ENCODE measurements around the gene CIB4. TPM values are rescaled to one million over a fixed set of nuclear protein-coding genes. Genes with fewer than 3 reads are reported as not detected.

Gene CIB4
- total RNA-seq: under 1 TPM in 2 of 4 donors, not detected in 2; 0.45 to 0.94 TPM

DNA sequence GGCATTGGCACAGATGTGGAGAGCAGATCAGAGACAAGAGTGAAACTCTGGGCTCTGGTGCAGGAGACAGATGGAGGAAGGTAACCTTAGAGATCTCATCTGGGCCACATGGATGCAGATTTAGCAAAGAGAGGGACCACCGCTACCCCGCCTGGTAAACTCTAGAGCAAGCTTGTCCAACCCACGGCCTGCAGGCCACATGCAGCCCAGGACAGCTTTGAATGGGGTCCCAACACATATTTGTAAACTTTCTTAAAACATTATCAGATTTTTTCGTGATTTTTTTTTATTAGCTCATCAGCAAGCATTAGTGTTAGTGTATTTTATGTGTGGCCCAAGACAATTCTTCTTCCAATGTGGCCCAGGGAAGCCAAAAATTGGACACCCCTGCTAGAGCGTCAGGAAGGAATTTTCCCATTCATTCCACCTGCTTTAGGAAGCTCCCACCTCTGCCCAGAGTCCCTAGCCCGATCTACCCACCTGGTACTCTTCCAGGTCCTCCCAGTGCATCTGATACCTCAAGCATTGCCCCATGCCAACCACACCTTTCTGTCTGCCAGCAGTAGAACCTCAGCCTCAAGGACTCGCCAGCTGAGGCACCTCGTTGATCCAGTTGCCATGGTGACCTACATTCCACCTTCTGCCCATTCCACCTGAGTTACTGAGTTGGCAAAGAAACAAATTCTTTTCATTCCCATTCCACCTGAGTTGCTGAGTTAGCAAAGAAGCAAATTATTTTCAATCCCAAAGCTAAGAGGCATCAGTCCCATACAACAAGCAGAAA lies at the start of gene CIB4:
CIB4 (minus strand) TSS at position 586 of the 784 bp plus-strand sequence; CDS start at position 534, 52 bp downstream.
- Histone ChIP-seq H3K27me3 (no peaks in the 10 kb centered on the region), H3K9me3 (no peaks in the 10 kb centered on the region), H3K27ac (peak within 1 kb of the TSS; percentile 74 to 91 (median 83)), H3K36me3 (no peaks in the 10 kb centered on the region), H3K4me1 (peaks cover 46 to 57% of the 10 kb centered on the region in 2 donors), H3K4me3 (replicated peaks in 1 of 3) (no peak within 1 kb of the TSS)
- DNase-seq: peak; percentile 95 to 96
- WGBS, 2 donors: 60% methylated on average over 8 of the region's 8 CpGs
- intact Hi-C loops (cut with DNase I): no loop called here
- TF ChIP-seq, protein P1, sequence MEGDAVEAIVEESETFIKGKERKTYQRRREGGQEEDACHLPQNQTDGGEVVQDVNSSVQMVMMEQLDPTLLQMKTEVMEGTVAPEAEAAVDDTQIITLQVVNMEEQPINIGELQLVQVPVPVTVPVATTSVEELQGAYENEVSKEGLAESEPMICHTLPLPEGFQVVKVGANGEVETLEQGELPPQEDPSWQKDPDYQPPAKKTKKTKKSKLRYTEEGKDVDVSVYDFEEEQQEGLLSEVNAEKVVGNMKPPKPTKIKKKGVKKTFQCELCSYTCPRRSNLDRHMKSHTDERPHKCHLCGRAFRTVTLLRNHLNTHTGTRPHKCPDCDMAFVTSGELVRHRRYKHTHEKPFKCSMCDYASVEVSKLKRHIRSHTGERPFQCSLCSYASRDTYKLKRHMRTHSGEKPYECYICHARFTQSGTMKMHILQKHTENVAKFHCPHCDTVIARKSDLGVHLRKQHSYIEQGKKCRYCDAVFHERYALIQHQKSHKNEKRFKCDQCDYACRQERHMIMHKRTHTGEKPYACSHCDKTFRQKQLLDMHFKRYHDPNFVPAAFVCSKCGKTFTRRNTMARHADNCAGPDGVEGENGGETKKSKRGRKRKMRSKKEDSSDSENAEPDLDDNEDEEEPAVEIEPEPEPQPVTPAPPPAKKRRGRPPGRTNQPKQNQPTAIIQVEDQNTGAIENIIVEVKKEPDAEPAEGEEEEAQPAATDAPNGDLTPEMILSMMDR (IDR thresholded peaks at IDR 0.05): peak in 1 of 6 experiments; percentile 20
- no peak for TF ChIP-seq POLR2A (IDR thresholded peaks at IDR 0.05)

DNA sequence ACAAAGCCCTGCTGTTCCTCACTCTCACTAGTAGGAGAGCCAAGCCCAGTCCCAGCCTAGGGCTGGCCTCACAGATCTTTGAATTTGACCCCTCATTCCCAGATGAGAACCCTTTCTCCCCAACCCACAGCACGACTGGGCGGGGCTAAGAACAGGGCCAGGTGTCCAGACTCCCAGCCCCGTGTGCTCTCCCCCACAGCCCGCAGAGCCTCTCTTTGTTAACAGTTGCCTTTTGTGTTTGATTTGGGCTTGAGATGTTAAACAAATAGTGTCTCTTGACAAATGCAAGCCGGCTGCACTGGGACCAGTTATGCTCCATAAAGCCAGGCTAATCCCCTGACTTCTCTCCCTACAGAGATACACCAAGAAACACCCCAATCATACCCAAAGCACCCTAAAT lies 46.6 kb upstream of the CIB4 start:
- no peaks in the 10 kb centered on the region for H3K27me3 ChIP-seq
- H3K4me1 ChIP-seq: peaks cover 14 to 18% of the 10 kb centered on the region in 2 donors
- 66 to 80% methylated on average over 5 of the region's 5 CpGs for WGBS, 2 donors
- TF ChIP-seq, protein P1 (IDR thresholded peaks at IDR 0.05): no peak
- TF ChIP-seq POLR2A (IDR thresholded peaks at IDR 0.05): no peak
- H3K36me3 ChIP-seq: no peaks in the 10 kb centered on the region
- H3K9me3 ChIP-seq: no peaks in the 10 kb centered on the region
- intact Hi-C loops (cut with DNase I): no loop called here
- H3K27ac ChIP-seq: no peak overlapping the region
- DNase-seq: no peak
- no peak overlapping the region for H3K4me3 ChIP-seq (replicated peaks in 1 of 3)

DNA sequence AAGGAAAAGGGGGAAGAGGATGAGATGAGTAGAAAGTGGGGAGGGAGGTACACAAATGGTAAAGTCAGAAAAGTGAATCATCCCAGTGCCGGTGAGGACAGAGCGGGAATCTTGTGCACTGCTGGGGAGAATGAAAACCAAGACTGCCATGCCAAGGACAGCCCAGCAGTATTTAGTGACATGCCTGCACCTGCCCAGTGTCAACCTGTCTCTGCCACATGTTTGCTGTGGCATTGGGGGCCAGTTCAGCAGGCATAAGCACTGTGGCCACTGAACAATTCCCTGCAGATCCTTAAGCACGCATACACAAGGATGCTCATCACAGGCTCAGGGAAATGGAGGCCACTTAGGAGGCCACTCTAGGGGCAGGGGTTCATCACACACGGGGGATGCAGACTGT lies 46.2 kb upstream of the CIB4 start:
- 87 to 88% methylated on average over 2 to 3 of the region's 4 CpGs for WGBS, 2 donors
- intact Hi-C loops (cut with DNase I): no loop called here
- no peaks in the 10 kb centered on the region for H3K27me3 ChIP-seq
- H3K9me3 ChIP-seq: no peaks in the 10 kb centered on the region
- no peak for TF ChIP-seq POLR2A (IDR thresholded peaks at IDR 0.05)
- TF ChIP-seq, protein P1 (IDR thresholded peaks at IDR 0.05): no peak
- H3K27ac ChIP-seq: no peak overlapping the region
- DNase-seq: no peak
- H3K4me3 ChIP-seq (replicated peaks in 1 of 3): no peak overlapping the region
- H3K36me3 ChIP-seq: no peaks in the 10 kb centered on the region
- H3K4me1 ChIP-seq: peaks cover 14 to 23% of the 10 kb centered on the region in 2 donors

DNA sequence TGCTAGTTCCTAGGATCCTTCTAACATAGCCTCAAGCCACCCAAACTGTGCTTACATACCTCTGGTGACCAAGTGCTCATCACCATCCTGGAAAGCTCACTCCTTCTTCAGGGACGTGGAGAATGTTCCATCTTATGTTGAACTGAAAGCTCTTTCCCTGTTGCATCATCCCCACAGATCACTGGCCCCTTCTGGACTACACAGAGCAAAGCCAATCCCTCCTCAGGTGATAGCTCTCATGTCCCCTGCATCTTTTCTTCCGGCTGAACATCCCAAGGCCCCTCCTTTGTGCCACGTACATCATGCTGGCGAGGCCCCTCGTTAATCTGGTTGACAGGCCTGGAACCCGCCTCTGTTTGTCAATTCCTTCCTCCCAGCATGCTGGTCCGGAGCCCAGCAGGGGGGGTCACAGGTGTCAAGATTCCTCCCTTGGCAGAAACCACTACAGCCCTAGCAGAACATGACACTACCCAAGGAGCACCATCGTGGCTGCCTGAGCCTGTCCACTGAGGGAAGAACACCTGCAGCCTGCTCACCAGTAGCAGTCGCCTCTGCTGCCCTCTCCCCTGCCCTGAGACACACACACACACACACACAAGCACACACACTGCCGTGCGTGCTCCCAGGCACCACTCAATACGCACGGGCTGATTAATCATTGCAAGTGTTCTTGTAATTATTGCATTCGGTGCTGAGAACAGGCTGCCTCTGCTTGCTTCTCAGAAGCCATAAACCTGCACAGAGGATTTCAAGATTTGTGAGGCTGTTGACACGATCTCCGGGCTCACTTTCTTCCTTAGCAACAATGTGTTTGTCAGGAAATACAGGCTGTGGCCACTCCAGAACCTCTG lies 45.0 kb upstream of the CIB4 start:
- Histone ChIP-seq H3K27ac (no peak overlapping the region), H3K9me3 (no peaks in the 10 kb centered on the region), H3K27me3 (no peaks in the 10 kb centered on the region), H3K4me1 (peaks cover 4 to 15% of the 10 kb centered on the region in 2 donors), H3K4me3 (replicated peaks in 1 of 3) (no peak overlapping the region), H3K36me3 (no peaks in the 10 kb centered on the region)
- peak in 1 of 2 donors; percentile 20 for DNase-seq
- WGBS, 2 donors: 39 to 45% methylated on average over 16 of the region's 16 CpGs
- TF ChIP-seq POLR2A (IDR thresholded peaks at IDR 0.05): no peak
- TF ChIP-seq, protein P1 (IDR thresholded peaks at IDR 0.05): no peak
- intact Hi-C loops (cut with DNase I): no loop called here
